ENCODE data around the gene PES1.

Gene PES1

GRCh38 chr22:30609260-30610185, 17.8 kb upstream of the PES1 start:
- TF ChIP-seq Cebpa-rat (IDR thresholded peaks at IDR 0.05) = no peak
- peak overlapping the region; percentile 95 for H3K4me2 ChIP-seq
- no peaks in the 10 kb centered on the region for H3K9me3 ChIP-seq
- no peaks in the 10 kb centered on the region for H3K36me3 ChIP-seq
- peak overlapping the region; percentile 49; the same call in 1 of the 2 replicates for H3K27ac ChIP-seq
- no peak overlapping the region for H3K4me3 ChIP-seq
- H3K27me3 ChIP-seq = no peaks in the 10 kb centered on the region
- peak overlapping the region; percentile 34; the same call in 1 of the 2 replicates for H3K9ac ChIP-seq
- H3K4me1 ChIP-seq = peaks cover 59% of the 10 kb centered on the region
- H4K20me1 ChIP-seq = no peaks in the 10 kb centered on the region

- Histone ChIP-seq H3K4me3 (0 out of 2 replicates have a peak overlapping the region, but pooled peaks have one; percentile 68), H4K20me1 (no peaks in the 10 kb centered on the region), H3K9me3 (no peaks in the 10 kb centered on the region), H3K36me3 (no peaks in the 10 kb centered on the region), H3K27me3 (no peaks in the 10 kb centered on the region), H3K27ac (peak overlapping the region; percentile 75; the same call in 1 of the 2 replicates), H3K9ac (0 out of 2 replicates have a peak overlapping the region, but pooled peaks have one; percentile 76), H3K4me2 (peak overlapping the region; percentile 95), H3K4me1 (peaks cover 59% of the 10 kb centered on the region)
- no peak for TF ChIP-seq Cebpa-rat (IDR thresholded peaks at IDR 0.05)
Measured at GRCh38 chr22:30607939-30608338, 16.2 kb upstream of the PES1 start.

- Histone ChIP-seq H4K20me1 (no peaks in the 10 kb centered on the region), H3K4me1 (peaks cover 59% of the 10 kb centered on the region), H3K9me3 (no peaks in the 10 kb centered on the region), H3K4me2 (peak overlapping the region; percentile 95), H3K4me3 (peak overlapping the region; percentile 68), H3K9ac (peak overlapping the region; percentile 76), H3K36me3 (no peaks in the 10 kb centered on the region), H3K27ac (peak overlapping the region; percentile 75), H3K27me3 (no peaks in the 10 kb centered on the region)
- no peak for TF ChIP-seq Cebpa-rat (IDR thresholded peaks at IDR 0.05)
Measured at GRCh38 chr22:30607300-30607930, 15.7 kb upstream of the PES1 start.

GRCh38 chr22:30606455-30607299, 15.0 kb upstream of the PES1 start, which contains the start of gene TCN2:
Gene TCN2 (plus strand): TSS chr22:30607174. CDS start chr22:30607332, 158 bp downstream.
- Histone ChIP-seq H3K27me3 (no peaks in the 10 kb centered on the region), H3K4me3 (peak within 1 kb of the TSS; percentile 68), H3K4me2 (peak within 1 kb of the TSS; percentile 95), H3K27ac (peak within 1 kb of the TSS; percentile 75), H3K9me3 (no peaks in the 10 kb centered on the region), H3K36me3 (no peaks in the 10 kb centered on the region), H3K9ac (peak within 1 kb of the TSS; percentile 76), H3K4me1 (peaks cover 59% of the 10 kb centered on the region), H4K20me1 (no peaks in the 10 kb centered on the region)
- TF ChIP-seq Cebpa-rat (IDR thresholded peaks at IDR 0.05) = no peak

- Histone ChIP-seq H3K9ac (peak overlapping the region; percentile 63; the same call in 1 of the 2 replicates), H3K36me3 (no peaks in the 10 kb centered on the region), H3K9me3 (no peaks in the 10 kb centered on the region), H4K20me1 (no peaks in the 10 kb centered on the region), H3K4me1 (peaks cover 58% of the 10 kb centered on the region), H3K4me3 (0 out of 2 replicates have a peak overlapping the region, but pooled peaks have one; percentile 68), H3K4me2 (peak overlapping the region; percentile 95), H3K27me3 (no peaks in the 10 kb centered on the region), H3K27ac (peak overlapping the region; percentile 71; the same call in 1 of the 2 replicates)
- no peak for TF ChIP-seq Cebpa-rat (IDR thresholded peaks at IDR 0.05)
Measured at GRCh38 chr22:30605449-30606110, 13.9 kb upstream of the PES1 start.

- H3K9ac ChIP-seq = no peak overlapping the region
- no peaks in the 10 kb centered on the region for H3K9me3 ChIP-seq
- peaks cover 50% of the 10 kb centered on the region for H3K4me1 ChIP-seq
- H3K4me3 ChIP-seq = no peak overlapping the region
- H4K20me1 ChIP-seq = no peaks in the 10 kb centered on the region
- no peaks in the 10 kb centered on the region for H3K27me3 ChIP-seq
- no peaks in the 10 kb centered on the region for H3K36me3 ChIP-seq
- H3K27ac ChIP-seq = no peak overlapping the region
- H3K4me2 ChIP-seq = no peak overlapping the region
- no peak for TF ChIP-seq Cebpa-rat (IDR thresholded peaks at IDR 0.05)
Measured at GRCh38 chr22:30604723-30605122, 13.0 kb upstream of the PES1 start.

- H3K36me3 ChIP-seq = no peaks in the 10 kb centered on the region
- H3K4me3 ChIP-seq = no peak overlapping the region
- no peaks in the 10 kb centered on the region for H4K20me1 ChIP-seq
- TF ChIP-seq Cebpa-rat (IDR thresholded peaks at IDR 0.05) = no peak
- H3K27ac ChIP-seq = no peak overlapping the region
- H3K9ac ChIP-seq = no peak overlapping the region
- H3K4me2 ChIP-seq = no peak overlapping the region
- H3K27me3 ChIP-seq = no peaks in the 10 kb centered on the region
- no peaks in the 10 kb centered on the region for H3K9me3 ChIP-seq
- peaks cover 41% of the 10 kb centered on the region for H3K4me1 ChIP-seq
Measured at GRCh38 chr22:30603801-30604200, 12.1 kb upstream of the PES1 start.

- TF ChIP-seq Cebpa-rat (IDR thresholded peaks at IDR 0.05) = no peak
- no peaks in the 10 kb centered on the region for H4K20me1 ChIP-seq
- H3K9ac ChIP-seq = no peak overlapping the region
- no peaks in the 10 kb centered on the region for H3K36me3 ChIP-seq
- H3K4me3 ChIP-seq = no peak overlapping the region
- H3K27ac ChIP-seq = no peak overlapping the region
- peaks cover 23% of the 10 kb centered on the region for H3K4me1 ChIP-seq
- no peaks in the 10 kb centered on the region for H3K27me3 ChIP-seq
- H3K4me2 ChIP-seq = no peak overlapping the region
- H3K9me3 ChIP-seq = no peaks in the 10 kb centered on the region
Measured at GRCh38 chr22:30602049-30602448, 10.3 kb upstream of the PES1 start.

- peaks cover 18% of the 10 kb centered on the region for H3K4me1 ChIP-seq
- TF ChIP-seq Cebpa-rat (IDR thresholded peaks at IDR 0.05) = no peak
- H3K27me3 ChIP-seq = no peaks in the 10 kb centered on the region
- H3K9ac ChIP-seq = no peak overlapping the region
- no peak overlapping the region for H3K4me3 ChIP-seq
- no peak overlapping the region for H3K4me2 ChIP-seq
- no peaks in the 10 kb centered on the region for H3K9me3 ChIP-seq
- H3K36me3 ChIP-seq = no peaks in the 10 kb centered on the region
- no peaks in the 10 kb centered on the region for H4K20me1 ChIP-seq
- H3K27ac ChIP-seq = no peak overlapping the region
Measured at GRCh38 chr22:30601464-30601863, 9.8 kb upstream of the PES1 start.
